HG02840 (cell line): ENCODE data around the gene NDUFA7.
"Not testable (repeated sequence)": the region's sequence is repeated elsewhere in the genome, so short reads cannot be mapped to it uniquely, and the experiment has no call there.

Source experiments
- ATAC-seq: cut with Tn5 transposase; IDR thresholded peaks from one replicate; pipeline ENCODE4 v1.9.1; 2021; ENCODE audit warnings: mild to moderate bottlenecking, moderate library complexity, moderate number of reproducible peaks; ENCODE audit not compliant: unreplicated experiment, low FRiP score

NDUFA7 gene

GRCh38 chr19:8342684-8343482, 21.7 kb upstream of the NDUFA7 start, which contains the start of gene KANK3:
Gene KANK3 (minus strand): TSS chr19:8343262. CDS start chr19:8337828, 5,434 bp downstream.
- ATAC-seq = no peak

GRCh38 chr19:8342316-8342683, 21.1 kb upstream of the NDUFA7 start:
- no peak for ATAC-seq

DNA sequence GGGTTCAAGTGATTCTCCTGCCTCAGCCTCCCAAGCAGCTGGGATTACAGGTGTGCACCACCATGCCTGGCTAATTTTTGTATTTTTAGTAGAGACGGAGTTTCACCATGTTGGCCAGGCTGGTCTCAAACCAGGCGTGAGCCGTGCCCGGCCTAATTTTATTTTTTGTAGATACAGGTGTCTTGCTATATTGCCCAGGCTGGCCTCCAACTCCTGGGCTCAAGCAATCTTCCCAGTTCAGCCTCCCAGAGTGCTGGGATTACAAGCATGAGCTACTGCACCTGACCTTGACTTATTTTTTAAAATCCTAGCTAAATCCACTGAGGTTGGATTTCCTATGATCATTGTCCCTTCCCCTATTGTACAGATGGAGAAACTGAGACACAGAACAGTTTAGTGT, 20.3 kb upstream of the NDUFA7 start:
- ATAC-seq = not testable (repeated sequence)

GRCh38 chr19:8340341-8341096, 19.3 kb upstream of the NDUFA7 start:
- no peak for ATAC-seq

GRCh38 chr19:8338835-8339234, 17.7 kb upstream of the NDUFA7 start:
- ATAC-seq = no peak

DNA sequence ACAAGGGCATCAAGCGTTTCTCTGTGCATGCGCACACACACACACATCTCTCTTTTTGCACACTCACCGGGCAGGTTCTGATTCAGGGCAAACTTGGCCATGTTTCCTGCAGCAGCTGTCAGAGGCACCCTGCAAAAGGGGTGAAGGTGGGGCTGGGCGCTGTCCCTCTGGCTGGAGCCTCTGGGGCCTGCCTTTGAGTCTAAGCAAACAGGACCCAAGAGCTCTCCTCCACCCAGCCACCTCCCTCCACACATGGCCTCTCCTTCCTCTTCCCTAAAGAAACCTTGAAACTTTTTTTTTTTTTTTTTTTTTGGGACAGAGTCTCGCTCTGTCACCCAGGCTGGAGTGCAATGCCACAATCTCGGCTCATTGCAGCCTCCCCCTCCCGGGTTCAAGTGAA, 16.6 kb upstream of the NDUFA7 start:
- ATAC-seq = no peak

DNA sequence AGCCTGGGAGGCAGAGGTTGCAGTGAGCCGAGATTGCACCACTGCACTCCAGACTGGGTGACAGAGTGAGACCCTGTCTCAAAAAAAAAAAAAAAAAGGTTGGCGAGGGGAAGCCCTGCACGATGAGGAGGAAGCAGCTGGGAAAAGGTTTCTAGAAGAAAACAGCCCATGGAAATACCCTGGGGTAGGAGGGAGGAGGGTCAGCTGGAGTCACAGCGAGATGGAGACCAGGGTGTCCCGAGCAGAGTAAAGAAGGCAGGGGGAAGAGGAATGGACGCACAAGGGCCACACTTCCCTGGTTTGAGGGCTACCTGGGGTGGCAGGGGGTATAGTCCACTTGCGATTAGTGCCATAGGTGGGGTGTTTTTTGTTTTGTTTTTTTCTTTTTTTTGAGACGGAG, 15.5 kb upstream of the NDUFA7 start:
- no peak for ATAC-seq

DNA sequence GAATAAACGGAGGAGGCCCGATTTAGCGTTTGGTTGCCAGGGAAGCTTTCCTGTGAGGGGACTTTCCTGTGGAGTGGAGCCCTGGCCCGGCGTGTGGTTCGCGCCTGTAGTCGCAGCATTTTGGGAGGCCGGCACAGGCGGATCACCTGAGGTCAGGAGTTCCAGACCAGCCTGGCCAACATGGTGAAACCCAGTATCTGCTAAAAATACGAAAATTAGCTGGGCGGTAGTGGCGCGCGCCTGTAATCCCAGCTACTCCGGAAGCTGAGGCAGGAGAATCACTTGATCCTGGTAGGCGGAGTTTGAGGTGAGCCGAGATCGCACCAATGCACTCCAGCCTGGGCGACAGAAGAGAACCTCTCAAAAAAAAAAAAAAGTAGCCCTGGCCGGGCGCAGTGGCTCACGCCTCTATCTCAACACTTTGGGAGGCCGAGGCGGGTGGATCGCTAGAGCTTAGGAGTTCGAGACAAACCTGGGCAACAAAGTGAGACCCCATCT, 14.9 kb upstream of the NDUFA7 start:
- ATAC-seq = no peak

DNA sequence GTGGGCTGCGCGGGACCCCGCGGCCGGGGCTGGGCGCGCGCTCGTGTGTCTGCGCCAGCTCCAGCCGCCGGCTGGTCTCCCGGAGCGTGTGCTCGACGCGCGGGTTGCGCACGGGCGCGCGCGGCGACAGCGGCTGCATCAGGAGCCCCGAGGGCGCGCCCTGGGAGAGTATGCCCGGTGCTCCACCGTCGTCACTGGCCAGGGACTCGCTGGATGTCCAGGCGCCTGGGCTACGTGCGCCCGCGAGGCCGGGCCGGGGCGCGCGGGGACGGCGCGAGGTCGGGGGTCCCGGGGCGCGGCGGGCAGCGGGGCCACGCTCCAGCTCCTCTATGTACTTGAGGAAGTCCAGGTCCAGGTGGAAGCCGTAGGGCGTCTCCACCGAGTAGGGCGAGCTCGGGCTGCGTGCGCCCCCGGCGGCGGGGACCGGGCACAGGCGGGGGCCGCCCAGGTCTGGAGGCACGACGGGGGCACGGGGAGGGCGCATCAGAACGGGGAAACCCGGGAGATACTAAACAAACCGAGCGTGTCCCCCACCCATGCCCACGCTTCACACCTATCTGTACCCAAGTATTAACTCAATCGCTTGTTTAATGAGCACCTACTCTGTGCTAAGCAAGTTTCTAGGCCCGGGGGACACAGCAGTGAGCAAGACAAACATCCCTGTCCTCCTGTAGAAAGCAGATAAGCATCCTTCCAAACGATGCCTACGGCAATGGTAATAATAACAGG, 14.3 kb upstream of the NDUFA7 start:
- ATAC-seq = no peak

DNA sequence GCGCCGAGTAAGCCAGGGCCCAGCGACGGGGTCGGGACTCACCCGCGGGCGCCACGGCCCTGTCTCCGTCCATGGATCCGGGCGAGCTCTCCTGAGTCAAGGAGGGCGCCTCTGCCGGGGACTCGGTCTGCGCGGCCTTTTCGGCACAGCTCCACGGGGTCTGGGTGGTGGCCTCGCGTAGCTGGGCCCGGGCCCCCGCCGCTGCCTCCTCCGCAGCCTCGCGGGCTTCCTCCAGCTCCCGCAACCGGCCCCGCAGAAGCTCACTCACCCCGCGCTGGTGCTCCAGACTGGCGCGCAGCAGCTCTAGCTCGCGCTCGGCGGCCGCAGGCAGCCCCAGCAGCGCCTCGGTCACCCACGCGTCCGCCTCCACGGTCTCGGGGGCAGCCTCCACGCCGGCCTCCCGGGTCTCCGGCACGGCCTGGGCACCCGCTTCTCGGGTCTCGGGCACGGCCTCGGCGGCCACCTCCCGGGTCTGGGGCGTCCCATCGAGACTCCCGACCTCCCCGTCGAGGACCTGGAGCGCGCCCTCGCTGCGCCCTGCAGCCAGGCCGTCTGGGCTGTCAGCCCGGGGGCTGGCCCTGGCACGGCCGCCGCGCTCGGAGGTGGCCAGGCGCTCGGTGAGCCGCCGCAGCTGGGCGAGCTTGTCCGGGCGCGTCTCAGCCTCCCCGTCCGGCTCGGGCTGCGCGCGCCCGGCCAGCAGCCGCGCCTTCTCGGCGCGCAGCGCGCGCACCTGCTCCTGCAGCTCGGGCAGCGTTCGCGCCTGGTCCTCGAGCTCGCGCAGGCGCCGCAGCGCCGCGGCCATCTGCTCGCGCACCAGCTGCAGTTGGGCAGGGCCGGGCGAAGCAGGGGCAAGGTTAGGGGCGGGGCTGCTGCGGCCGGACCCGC, 13.5 kb upstream of the NDUFA7 start:
- no peak for ATAC-seq

DNA sequence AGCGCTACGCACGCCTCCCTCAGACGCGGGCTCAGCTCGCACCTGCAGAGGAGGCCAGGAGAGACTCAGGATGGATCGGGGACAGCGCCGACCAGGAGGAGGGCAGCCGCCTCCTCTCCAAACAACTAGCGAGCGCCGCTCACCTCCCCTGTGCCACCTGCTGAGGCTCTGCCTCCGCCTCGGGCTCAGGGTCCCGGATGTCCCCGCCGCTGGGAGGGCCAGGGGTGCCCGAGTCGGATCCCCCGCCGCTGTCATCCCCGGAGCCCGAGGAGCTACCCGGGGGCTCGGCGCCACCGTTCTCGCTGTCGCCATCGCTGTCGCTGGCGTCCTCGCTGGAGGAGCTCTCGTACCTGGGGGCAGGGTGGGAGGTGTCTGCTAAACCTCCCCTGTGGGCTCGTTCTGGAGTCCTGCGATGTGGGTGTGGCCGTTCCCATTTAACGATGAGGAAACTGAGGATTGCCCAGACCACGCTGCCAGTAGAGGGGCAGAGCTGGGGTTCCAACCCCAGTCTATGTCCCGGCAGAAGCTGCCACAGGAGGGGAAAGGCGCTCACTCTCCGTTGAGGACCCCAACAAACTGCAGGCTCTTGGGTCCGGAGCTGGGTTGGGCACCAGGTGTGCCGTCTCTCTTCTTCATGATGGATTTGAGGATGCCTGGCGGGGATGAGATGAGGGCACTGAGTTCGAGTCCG, 12.7 kb upstream of the NDUFA7 start:
- ATAC-seq = no peak

DNA sequence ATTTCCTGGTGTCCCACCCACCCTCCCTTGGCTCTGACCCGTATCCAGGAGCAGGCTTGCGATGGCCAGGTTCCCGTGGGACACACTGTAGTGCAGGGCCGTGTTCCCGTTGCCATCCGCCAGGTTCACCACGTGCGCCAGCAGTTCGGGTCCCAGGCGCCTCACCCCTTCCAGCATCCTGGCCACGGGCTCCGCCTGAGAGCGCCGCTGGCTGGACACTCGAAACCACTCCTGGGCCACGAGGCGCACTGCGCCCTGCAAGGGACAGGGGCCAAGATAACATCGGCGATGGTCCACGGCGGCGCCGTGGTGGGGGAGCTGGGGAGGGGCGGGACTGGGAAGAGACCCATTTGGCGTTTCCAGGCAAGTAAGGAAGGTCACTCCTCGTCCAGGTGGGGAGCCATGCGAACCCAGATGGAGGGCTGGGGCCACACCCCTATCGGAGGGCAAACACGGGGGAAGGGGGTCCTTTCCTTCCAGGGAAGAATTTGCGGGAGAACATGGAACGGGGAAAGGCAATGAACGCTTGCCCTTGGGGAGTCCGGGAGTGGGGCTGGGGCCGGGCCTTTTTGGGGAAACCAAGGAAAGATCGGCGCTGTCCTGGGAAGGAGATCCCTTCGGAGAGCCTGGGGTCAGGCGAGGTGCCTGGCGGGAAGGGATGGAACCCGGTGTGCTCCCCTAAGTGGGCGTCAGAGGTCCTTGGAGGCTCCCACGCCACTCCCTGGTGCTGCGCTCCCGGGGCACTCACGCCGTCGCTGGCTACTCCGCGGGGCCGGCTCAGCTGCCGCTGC, 12.0 kb upstream of the NDUFA7 start:
- no peak for ATAC-seq

DNA sequence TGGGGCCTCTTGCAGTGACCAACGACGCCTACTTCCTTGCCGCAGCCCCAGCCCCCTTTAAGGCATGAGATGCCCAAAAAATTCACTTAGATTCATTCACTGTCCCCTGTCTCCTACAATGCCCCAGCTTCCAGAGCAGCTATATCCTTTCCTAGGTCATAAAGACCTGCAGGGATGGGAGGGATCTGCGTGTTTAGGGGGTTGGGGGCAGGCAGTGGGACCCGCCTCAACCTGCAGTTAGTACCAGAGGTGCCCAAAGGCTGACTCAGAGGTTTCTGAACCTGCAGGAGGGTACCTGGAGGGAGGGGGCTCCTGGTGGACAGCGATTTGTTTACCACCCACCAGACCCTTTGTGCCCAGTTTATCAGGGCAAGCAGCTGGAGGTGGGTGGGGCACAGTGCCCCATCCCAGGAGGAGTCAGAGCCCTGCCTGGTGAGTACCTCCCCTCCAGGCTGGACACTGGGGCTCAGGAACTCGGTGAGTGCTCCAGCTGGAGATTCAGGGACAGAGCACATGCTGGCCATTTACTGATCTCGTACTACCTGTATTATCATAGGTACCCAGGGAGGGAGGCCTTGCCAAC, 10.2 kb upstream of the NDUFA7 start:
- ATAC-seq = no peak

DNA sequence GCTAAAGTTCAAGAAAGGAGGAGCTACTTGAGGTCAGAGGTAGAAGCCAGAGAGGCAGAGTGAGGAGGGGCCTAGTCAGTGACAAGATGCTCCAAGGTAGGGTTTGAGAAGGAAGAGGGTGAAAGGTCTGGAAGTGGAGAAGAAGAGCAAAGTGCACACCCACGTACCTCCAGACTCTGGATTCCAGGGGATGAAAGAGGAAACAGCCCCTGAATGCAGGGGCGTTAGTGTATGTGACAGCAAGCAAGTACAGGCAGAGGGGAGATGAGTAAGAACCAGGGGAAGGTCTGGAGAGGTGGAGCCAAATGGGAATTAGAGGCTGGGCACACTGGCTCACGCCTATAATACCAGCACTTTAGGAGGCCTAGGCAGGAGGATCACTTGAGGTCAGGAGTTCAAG, 8.8 kb upstream of the NDUFA7 start:
- ATAC-seq = no peak

DNA sequence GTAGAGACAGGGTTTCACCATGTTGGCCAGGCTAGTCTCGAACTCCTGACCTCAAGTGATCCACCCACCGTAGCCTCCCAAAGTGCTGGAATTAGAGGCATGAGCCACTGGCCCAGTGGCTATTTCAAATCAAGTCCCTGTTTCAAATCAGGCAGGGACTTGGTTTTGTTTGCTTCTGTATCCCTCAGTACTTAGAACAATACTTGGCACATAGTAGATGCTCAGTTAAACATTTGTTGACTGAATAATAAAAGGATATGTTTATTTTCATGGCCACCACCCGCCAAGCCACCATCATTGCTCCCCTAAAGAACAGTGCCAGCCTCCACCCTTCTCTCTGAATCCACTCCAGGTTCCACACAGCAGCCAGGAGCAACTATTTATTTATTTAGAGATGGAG, 4.3 kb upstream of the NDUFA7 start:
- ATAC-seq = no peak

- no peak for ATAC-seq
These were observed 3.2 kb upstream of the NDUFA7 start for GRCh38 chr19:8324186-8325050.

DNA sequence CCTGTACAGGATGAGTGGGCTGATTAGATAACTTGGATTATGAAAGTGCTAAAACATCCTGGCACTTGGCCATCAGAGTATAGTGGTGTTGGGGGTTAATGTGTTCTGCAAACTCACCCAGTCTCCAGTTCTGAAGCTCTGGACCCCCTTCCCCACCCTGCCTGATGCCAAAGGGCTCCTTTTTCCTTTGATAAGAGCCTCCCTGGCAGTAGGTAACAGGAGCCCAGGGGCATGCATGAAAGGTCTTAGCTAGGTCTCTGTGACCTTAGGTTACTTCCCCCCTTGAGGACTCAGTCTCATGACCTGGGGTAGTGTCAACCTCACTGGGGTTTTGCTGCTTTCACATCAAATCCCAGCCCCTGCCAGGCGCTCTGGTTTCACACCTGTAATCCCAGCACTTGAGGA, 2.6 kb upstream of the NDUFA7 start:
- no peak for ATAC-seq

DNA sequence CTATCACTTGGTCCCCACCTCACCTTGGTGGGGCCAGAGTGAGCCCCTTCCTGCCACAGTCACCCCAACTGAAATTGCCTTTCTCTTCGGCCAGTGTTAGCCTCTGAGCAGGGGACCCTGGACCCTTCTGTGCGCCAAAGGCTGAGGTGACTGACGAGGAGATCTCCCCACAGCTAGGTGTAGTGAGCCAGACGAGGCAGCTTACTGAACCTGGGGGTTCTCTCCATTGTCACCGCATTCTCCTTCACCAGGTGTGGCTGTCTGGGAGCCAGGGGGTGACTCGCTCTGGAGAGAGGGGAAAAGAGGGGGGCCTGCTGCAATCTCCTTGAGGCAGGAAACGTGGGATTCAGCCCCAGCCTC, 1.4 kb upstream of the NDUFA7 start:
- ATAC-seq = no peak
